Dermis microvascular lymphatic vessel endothelial cell (primary cell): Measurements from ENCODE around the gene FAM20C. TPM values are rescaled to one million over a fixed set of nuclear protein-coding genes. Genes with fewer than 3 reads are reported as not detected.

Experiments used
- DNase-seq, 2 donors: peaks; one replicate each; pipeline versions ENCODE4 v3.0.0 to v3.0.0-alpha.2; 2010; ENCODE audit warnings: low read depth in 2 of 2
- total RNA-seq: library from RNA; depleted of rRNA; stranded (reverse); fragments of >200 nt; gene quantifications from 2 replicates; pipeline ENCODE4 v1.2.1, GENCODE V29; 2014

FAM20C gene
- total RNA-seq, 1 donor from 2014 or later: 1.2 TPM

DNA sequence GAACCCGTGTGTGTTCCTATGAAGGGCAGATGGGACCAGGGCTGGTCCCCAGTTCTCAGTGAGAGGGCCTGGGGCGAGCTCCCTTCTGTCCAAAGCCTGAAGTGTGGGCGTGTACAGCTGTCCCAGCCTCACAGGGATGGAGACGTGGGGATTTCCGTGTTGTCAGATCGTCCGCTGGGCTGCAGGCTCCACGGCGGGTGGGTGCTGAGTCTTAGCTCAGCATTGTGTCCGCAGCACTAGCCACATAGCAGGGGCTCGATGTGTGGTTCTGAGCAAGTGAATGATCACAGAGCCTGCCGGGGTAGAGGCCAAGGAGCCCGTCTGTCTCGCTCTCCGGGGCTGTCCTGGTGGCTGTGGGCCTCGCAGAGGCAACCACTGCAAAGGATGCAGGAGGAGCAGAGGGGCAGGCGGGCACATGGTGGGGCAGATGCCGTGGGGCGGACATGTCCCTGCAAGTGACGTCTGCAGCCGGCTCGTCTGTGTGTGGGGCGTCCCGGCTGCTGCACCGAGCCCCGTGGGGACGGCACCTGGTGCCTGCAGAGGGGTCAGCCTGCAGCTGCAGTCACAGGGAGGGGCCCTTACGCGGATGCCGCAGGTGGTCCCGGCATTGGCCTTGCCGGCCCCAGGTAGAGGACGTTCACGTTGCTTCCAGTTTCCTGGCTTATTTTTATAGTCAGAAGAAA, 30.9 kb downstream of the FAM20C start:
- DNase-seq: no peak

DNA sequence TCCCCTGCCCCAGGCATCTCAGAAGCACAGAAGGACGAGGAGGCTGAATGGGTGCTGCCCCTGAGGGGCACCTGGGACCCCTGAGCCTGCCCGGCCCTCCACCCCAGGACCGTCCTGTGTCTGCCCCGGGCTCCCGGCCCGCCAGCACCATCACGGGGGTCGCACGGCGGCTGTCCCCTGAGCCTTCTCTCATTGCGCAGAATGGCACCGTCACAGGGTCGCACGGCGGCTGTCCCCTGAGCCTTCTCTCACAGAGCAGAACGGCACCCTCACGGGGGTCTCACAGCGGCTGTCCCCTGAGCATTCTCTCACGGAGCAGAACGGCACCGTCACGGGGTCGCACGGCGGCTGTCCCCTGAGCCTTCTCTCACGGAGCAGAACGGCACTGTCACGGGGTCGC, 31.5 kb downstream of the FAM20C start:
- DNase-seq: no peak

DNA sequence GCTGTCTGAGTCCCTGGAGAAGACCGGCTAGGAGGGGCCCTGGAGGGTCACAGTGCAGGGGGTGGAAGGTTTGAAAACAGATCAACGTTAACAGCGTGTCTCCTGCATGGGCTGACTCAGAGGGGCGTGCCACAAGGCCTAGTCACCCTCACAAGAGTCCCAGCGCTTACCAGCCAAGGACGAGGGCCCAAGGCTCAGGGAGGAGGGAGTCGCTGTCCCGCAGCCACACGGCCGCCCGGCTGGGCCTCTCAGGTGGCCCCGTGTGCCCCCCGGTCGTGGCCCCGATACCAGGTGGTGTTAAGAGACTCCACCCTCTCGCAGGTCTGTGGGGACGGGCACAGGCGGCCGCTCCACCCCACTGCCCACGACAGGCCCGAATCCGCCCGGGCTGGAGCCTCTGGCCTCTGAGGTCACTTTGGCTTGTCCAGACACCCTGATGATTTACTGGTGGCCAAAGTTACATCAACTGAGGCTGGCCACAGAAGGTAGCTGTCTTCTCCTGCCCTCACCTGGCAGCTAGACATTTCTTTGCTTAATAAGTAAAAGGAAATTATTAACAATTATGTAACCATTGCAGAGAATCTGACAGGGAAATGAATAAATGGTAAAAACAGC, 34.0 kb downstream of the FAM20C start:
- DNase-seq: no peak

DNA sequence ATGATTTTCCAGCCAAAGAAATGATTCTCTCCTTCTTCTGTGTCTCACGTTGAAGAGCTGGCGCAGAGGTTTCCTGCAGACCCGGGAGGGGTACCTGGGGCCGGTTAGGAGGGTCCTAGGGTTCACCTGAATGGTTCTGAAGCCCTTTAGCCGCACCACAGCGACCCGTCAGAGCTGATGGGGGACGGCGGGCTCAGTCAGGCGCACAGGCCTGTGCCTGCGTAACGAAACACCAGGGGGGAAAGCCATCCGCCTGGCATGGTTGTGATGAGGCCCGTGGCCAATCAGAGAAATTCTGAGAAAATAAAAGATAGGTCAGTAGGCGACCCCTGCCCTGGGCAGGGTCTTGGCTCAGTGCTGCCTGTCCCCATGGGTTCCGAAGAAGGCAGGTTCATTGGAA, 35.6 kb downstream of the FAM20C start:
- DNase-seq: no peak

DNA sequence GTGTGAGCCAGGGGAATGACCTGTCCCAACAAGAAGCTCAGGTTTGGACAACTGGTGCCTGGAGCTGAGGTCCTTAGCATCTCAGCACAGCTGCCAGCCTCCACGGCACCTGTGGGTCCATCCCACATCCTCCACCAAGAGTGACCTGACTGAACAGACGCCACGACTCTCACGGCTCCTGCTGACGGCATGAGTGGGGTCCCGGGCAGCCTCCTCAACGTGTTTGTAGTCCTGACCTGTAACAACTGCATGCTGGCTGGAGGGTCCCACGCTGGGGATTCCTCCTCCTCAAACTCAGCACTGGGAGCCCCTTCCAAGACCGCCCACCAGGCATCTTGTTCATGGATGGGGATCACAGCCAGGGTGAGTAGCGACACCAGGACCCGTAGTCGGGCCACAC, 36.2 kb downstream of the FAM20C start:
- no peak for DNase-seq

DNA sequence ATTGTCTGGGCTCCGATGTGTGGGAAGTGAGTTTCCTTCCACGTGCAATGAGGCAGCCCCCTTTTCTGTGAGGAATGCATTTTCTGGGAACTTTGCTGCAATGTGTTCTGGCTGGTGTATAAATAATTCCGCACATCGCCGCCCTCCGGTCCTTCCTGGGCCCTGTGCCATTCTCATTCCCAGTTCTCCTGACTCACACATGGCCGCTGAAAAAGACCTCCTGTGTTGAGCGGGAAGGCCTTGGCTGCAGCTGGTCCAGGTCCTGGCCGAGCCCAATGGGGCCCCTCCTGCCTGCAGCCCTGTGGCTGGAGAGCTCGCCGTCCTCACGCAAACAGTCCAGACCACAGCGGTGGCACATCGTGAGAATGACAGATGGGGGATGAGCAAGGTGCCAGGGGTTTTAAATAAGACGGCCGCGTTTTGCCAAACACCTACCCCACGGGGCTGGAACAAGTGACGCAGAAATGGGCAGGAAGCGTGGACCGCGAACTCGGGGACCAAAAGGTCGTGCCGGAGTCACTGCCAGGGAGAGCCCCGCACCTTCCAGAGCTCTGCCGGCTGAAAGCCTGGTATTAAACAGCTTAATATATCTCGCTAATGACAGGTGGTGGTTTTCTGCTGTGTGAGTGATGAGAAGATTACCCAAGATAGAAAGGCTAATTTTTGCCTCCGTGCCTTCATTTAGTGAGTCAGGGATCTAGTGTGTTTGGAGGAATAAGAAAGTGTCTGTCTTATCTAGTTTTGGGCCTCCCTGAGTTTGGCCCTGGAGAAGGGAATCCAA, 37.0 kb downstream of the FAM20C start:
- no peak for DNase-seq

DNA sequence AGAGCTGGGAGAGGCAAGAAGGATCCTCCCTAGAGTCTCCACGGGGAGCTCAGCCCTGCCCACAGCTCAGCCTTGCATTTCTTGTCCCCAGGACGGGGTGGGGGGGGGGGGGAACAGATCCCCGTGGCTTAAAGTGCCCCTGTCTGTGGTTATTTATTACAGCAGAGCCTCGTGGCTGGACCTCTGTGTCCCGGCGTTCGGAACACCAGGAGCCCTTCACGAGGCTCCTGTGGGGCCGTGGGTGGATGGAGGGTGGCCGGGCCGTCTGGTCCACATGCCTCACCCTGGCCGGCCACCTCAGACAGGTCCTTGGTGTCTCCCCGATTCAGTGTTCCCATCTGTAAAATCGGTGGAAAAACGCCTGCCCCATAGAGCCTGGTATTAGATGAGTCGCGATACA, 37.9 kb downstream of the FAM20C start:
- DNase-seq: no peak

DNA sequence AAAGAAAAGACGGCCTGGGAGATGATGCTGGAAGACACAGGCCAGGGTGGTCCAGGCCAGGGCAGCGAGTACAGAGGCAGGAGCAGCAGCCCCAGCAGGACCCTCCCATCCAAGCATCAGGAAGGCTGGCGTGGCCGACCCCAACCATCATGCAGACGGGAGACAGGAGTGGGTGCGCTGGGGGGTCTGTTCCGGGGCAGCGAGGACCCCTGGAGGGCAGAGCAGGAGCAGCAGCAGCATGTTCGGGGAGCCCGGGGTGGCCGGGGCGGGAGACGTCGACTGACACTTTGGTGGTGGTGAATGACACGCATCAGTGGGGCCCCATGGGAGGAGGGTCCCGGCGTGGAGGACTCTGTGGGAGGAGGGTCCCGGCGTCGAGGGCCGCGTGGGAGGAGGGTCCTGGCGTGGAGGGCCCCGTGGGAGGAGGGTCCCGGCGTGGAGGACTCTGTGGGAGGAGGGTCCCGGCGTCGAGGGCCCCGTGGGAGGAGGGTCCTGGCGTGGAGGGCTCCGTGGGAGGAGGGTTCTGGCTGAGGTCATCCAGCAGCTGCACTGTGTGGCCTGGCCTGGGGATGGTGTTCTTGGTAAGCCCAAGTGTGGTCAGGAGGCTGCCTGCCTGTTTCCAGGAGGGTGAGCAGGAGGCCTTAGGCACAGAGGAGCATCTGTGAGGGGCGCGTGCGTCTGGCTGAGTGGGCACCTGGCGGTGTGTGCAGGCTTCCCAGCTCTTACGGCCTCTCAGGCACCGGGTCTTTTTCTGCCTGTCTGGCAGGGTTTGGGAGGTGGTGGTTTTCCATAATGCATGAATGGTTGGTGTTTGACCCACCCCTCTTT, 38.9 kb downstream of the FAM20C start:
- no peak for DNase-seq

DNA sequence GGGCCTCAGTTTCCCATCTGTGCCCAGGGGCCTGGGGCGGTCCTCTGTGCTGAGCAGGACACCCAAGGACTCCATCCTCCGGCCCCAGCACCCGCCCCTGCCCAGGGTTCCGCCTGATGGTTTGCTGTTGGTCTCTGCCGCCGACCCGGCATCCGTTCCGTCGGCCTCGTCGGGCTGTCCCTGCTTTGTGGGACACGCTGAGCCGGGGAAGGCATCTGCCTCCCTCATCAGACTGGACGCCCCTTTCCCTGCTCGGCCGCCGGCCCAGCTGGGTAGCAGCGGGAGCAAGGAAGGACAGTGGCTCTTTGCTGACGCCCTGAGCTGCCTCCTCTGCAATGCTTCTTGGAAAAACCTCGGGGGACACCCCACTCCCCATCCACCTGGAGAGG, 39.5 kb downstream of the FAM20C start:
- DNase-seq: no peak

DNA sequence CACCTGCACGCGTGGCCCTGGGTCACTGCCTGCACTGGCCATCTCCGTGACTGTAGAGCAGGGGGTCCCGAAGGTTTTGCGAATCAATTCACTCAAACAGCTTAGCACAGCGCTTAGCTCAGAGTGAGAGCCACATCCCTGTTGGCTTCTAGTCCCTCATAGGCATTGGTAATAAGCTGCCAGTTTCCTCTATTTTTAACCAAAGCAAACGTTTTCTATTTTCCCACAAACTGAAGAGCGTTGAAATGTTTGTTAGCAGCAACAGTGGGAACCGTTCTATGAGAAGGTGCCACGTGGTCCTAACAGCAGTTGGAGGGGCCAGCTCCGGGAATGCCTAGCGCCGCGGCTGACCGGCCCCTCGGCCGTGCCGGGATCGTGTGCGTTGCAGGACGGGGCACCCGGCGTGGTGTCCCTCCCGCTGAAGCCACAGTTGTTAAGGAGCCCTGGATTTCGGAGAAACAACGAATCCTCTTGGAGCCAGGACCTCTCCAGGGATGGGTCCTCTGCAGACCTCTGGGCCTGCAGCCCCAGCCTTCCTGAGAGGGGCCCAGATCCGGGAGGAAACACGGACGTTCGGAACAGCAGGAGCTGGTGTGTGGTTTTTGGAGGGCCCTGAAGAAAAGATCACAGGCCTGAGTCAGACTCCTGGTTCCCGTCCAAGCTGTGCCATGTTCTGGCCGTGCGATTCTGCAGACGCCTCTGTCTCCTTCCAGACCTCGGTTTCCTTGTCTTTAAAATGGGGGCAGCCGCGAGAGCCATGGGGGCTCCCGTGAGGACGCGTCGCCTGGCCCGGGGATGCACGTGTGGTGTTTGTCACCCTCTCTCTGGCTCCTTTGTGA, 40.3 kb downstream of the FAM20C start:
- DNase-seq: no peak

DNA sequence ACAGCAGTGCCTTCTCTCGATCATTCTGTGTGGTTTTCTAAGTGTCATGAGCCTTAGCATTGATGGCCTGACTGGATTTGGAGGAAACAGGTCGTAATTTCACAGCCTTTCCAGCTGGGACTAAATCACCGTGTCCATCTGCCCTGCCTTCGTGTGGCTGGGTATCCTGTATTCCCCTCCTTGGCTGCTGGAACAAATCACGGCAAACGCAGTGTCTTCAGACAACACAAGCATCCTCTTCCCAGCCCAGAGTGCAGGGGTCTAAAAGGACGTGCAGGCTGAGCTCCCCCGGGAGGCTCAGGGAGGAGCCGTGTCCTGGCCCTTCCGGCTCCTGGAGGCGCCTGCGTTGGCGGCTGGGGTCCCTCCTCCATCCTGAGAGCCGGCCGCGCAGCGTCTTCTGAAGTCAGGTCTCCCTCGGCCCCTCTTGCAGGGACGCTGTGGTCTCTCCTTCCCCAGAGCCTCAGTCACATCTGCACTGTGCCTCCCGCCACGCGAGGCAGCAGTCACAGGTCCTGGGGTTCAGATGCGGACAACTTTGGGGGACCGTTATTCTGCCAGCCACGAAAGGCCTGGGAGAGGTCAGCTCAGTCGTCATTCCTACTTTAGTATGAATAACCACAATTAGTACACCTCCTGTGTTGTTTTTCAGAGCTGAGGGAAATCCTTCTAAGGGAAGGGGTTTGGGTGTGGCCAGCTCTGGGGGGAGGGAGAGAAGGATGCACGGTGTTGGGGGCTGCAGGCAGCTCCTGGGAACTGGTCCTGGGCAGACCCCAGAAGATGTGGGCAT, 41.1 kb downstream of the FAM20C start:
- no peak for DNase-seq

DNA sequence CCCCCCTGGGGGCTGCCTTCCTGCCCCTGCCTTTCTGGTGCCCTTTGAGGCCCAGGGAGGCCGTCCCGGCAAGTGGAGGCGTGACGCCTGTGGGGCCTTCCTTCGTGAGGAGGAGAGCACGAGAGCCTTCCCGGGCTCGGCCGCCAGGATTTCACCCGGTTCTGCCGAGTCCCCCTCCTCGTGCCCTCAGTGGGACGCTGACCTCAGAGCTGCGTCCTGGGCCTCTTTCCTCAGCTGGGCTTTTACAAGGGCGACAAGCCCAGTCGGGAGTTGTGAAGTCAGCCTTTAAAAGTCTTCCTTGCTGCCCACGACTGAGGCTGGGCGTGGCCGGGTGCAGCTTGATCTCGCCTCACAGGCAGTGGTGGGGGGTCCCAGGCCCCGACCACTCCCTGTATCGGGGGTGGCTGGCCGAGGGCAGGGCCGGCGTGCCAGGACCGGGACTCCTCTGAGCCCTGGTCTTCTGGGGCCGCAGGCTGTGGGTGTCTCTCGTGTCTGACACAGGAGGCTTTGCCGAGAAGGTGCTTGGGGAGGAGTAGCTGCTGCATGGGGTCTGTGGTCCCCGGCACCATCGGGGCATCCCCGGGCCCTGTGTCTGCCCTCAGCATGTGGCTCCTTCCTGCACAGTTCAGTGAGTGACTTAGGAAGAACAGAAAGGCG, 41.8 kb downstream of the FAM20C start:
- DNase-seq: no peak

DNA sequence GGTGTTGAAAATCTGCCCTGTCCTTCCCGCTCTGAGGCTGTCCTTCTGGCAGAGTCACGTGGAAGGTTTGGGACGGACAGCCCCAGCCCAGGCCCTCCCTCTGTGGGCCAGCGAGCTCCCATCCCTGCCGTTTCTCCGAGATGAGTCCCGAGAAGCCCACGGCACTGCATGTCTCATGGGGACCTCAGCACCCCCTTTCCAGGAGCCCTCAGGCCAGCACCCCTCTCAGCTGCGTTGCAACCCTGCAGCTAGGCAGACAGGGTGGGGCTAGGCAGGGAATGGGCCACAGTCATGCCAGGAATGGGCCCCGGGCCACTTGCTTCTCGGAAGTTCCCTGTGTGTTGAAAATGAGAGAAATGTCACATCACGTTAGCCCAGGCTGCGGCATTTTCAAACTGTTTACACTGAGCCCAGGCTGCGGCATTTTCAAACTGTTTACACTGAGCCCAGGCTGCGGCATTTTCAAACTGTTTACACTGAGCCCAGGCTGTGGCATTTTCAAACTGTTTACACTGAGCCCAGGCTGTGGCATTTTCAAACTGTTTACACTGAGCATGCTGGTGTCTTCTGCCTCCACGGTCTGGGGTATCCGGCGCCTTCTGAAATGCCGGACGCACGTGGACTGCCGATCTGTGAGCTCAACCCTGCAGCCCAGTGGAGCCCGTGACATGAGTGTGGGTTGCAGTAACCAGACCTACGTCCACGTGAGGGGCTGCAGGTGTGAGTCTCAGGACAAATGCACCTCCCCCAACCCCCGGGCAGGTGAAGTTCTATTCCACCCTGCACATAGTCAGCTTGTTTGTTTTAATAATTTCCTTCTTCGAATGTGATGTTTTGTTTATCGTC, 42.6 kb downstream of the FAM20C start:
- DNase-seq: no peak

DNA sequence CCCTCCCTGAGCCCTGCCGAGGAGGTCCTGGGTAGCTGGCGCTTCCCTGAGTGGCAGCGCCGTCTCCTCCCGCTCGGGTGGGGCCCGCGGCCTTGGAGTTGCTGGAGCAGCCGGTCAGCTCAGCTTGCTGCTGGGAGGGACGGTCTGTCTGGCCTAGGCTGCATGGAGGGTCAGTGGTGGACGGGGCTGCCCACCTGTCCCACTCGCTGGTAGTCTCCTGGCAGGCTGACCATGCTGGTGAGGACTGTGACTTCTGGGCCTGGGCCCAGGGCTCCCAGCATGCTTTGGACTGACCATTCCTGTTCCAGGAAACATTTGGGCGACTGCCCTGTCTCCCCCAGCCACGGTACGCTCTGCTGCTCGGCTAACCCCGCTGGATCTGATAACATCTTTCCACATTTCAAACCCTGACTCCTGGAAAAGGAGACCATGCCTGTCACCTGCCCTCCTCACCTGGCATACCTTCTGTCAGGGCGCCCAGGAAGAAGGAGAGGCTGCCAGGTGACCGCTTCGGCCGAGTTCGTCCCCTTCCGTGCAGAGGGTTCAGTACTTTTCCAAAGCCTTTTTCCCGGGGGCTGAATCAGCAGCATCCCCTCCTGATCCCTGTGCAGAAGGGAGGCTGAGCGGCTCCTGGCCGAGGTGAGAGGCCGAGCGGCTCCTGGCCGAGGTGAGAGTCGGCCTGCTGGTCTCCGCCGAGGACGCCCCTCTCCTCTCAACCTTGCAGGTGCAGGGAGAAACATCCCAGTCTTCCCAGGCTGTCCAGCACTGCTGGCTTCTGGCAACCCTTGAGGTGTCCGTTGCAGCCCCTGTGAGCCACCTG, 43.4 kb downstream of the FAM20C start:
- DNase-seq: no peak

DNA sequence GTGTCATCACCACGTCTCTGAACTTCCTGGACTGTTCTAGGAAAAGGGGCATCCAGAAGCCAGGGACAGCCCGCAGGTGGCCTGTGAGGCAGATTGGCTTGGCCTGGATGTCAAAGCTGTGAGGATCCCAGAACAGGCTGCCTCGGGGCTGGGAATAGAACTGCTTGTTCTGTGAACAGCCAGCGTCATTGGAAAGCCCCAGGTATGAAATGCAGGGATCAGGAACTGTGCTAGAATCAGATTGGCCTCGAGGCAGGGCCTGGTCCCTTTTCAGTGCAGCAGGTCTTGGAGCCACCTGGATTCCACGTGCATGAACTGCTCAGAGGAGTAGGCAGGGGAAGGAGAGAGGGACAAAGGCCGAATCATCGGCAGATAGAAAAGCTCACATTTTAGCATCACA, 44.6 kb downstream of the FAM20C start:
- DNase-seq: no peak

DNA sequence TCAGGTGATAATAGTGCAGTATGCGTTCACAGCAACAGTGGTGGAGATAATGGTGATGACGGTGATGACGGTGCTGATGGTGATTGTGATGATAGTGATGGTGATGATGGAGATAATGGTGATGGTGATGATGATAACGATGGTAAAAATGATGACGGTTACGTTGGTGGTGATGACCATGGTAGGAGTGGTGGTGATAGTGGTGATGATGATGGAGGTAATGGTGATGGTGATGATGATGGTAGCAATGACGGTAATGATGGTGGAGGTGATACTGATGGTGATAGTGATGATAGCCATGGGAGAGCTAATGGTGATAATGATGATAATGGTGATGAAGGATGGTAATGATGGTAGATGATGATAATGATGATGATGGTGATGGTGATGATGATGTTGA, 45.0 kb downstream of the FAM20C start:
- DNase-seq: no peak

DNA sequence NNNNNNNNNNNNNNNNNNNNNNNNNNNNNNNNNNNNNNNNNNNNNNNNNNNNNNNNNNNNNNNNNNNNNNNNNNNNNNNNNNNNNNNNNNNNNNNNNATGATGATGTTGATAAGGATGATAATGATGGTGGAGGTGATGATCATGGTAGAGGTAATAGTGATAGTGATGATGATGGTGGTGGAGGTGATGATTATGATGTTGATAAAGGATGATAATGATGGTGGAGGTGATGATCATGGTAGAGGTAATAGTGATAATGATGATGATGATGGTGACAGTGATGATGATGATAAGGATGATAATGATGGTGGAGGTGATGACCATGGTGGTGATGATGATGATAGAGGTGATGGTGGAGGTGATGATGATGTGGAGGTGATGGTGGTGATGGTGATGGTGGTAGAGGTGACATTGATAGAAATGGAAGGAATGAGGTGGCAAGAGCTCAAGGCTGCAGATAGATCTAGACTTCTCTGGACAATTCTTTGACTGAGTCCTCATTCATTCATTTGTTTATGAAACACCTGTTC, 47.8 kb downstream of the FAM20C start:
- DNase-seq: no peak
